WTC11 (cell line): ENCODE data around the gene RABGAP1.

Experiments
- HMGA2 ChIP-seq: fragments of 250-450 bp; sonication (Bioruptor Pico); IDR thresholded peaks from 2 replicates; pipeline ENCODE4 v1.4.0; 2021; ENCODE audit warnings: mild to moderate bottlenecking, moderate library complexity
- ZNF317 ChIP-seq: sonication (generic); formaldehyde crosslinking; IDR thresholded peaks from 2 replicates; pipeline ENCODE4 v1.8.1; 2023; ENCODE audit warnings: low read depth, mild to moderate bottlenecking, moderate library complexity, missing genetic modification reagents, borderline replicate concordance
- TF ChIP-seq, protein P1 (sequence below): fragments of 200-600 bp; IDR thresholded peaks from 2 replicates; pipeline ENCODE4 v1.8.0; 2022; ENCODE audit warnings: antibody characterized with exemption
- TF ChIP-seq, protein P2 (sequence below): sonication (generic); formaldehyde crosslinking; IDR thresholded peaks from 2 replicates; pipeline ENCODE4 v1.8.1; 2023; ENCODE audit warnings: mild to moderate bottlenecking, missing genetic modification reagents, moderate library complexity
- TF ChIP-seq, protein P3 (sequence below): sonication (generic); formaldehyde crosslinking; IDR thresholded peaks from 2 replicates; pipeline ENCODE4 v1.8.0; 2022; ENCODE audit warnings: mild to moderate bottlenecking, missing genetic modification reagents
- TF ChIP-seq, protein P4 (sequence below): sonication (generic); formaldehyde crosslinking; IDR thresholded peaks from 2 replicates; pipeline ENCODE4 v1.8.0; 2022; ENCODE audit warnings: mild to moderate bottlenecking, missing genetic modification reagents
- TF ChIP-seq, protein P5 (sequence below): sonication (generic); formaldehyde crosslinking; IDR thresholded peaks from 2 replicates; pipeline ENCODE4 v1.8.1; 2022; ENCODE audit warnings: mild to moderate bottlenecking, moderate library complexity, missing genetic modification reagents

DNA sequence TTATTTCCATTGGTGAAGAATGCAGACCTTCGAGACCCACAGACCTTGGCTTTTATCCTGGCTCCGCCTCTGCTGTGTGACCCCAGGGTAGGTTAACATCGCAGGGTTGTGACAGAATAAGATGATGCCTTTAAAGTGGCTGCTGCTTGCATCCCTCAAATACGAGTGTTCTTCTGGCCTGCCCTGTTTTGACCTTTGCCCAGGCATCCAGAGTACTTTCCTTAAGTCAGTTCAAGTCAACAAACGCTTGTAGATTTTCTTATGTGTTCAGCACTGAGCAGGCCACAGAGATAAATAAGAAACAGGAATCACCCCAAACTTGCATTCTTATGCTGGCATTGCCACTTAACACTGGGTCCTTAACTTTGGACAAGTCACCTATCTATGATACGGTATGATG is 142.9 kb downstream of the RABGAP1 start:
- TF ChIP-seq ZNF317 (CRISPR knock-in tag) (no peak), HMGA2 (CRISPR knock-in tag) (no peak)
- TF ChIP-seq, protein P1, sequence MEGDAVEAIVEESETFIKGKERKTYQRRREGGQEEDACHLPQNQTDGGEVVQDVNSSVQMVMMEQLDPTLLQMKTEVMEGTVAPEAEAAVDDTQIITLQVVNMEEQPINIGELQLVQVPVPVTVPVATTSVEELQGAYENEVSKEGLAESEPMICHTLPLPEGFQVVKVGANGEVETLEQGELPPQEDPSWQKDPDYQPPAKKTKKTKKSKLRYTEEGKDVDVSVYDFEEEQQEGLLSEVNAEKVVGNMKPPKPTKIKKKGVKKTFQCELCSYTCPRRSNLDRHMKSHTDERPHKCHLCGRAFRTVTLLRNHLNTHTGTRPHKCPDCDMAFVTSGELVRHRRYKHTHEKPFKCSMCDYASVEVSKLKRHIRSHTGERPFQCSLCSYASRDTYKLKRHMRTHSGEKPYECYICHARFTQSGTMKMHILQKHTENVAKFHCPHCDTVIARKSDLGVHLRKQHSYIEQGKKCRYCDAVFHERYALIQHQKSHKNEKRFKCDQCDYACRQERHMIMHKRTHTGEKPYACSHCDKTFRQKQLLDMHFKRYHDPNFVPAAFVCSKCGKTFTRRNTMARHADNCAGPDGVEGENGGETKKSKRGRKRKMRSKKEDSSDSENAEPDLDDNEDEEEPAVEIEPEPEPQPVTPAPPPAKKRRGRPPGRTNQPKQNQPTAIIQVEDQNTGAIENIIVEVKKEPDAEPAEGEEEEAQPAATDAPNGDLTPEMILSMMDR: no peak
- TF ChIP-seq, protein P2, sequence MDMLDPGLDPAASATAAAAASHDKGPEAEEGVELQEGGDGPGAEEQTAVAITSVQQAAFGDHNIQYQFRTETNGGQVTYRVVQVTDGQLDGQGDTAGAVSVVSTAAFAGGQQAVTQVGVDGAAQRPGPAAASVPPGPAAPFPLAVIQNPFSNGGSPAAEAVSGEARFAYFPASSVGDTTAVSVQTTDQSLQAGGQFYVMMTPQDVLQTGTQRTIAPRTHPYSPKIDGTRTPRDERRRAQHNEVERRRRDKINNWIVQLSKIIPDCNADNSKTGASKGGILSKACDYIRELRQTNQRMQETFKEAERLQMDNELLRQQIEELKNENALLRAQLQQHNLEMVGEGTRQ (CRISPR knock-in tag): no peak
- TF ChIP-seq, protein P3, sequence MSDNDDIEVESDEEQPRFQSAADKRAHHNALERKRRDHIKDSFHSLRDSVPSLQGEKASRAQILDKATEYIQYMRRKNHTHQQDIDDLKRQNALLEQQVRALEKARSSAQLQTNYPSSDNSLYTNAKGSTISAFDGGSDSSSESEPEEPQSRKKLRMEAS (CRISPR knock-in tag): no peak
- TF ChIP-seq, protein P4, sequence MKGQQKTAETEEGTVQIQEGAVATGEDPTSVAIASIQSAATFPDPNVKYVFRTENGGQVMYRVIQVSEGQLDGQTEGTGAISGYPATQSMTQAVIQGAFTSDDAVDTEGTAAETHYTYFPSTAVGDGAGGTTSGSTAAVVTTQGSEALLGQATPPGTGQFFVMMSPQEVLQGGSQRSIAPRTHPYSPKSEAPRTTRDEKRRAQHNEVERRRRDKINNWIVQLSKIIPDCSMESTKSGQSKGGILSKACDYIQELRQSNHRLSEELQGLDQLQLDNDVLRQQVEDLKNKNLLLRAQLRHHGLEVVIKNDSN (CRISPR knock-in tag): no peak
- TF ChIP-seq, protein P5, sequence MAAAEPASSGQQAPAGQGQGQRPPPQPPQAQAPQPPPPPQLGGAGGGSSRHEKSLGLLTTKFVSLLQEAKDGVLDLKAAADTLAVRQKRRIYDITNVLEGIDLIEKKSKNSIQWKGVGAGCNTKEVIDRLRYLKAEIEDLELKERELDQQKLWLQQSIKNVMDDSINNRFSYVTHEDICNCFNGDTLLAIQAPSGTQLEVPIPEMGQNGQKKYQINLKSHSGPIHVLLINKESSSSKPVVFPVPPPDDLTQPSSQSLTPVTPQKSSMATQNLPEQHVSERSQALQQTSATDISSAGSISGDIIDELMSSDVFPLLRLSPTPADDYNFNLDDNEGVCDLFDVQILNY (CRISPR knock-in tag): no peak
